GM12892 (cell line): ENCODE results near the gene DHRS2.

Experiments
- POLR2A ChIP-seq: IDR thresholded peaks from 2 replicates; pipeline ENCODE4 v1.6.1; 2011; ENCODE audit warnings: low read depth, low read length, control low read depth
- POLR2AphosphoS5 ChIP-seq: IDR thresholded peaks from 2 replicates; pipeline ENCODE4 v1.6.1; 2011; ENCODE audit warnings: low read depth, low read length, control low read depth

- TF ChIP-seq POLR2AphosphoS5 (no peak), POLR2A (no peak)
Measured at GRCh38 chr14:23613242-23614070, 22.7 kb upstream of the DHRS2 start.
